HepG2 (cell line): ENCODE measurements around the gene C16orf86. TPM values are rescaled to one million over a fixed set of nuclear protein-coding genes. Genes with fewer than 3 reads are reported as not detected.

Experiments used
- ATF7-NPFF ChIP-seq: sonication (generic); formaldehyde crosslinking; IDR thresholded peaks from 2 replicates; pipeline ENCODE4 v1.8.1; 2023; ENCODE audit warnings: mild to moderate bottlenecking, low read depth, missing genetic modification reagents, moderate library complexity
- BCL6 ChIP-seq: IDR thresholded peaks from 2 replicates; pipeline ENCODE4 v1.6.1; 2016; ENCODE audit warnings: missing genetic modification reagents, missing compliant biosample characterization
- CHCHD3 ChIP-seq: sonication (generic); formaldehyde crosslinking; IDR thresholded peaks from 2 replicates; pipeline ENCODE4 v1.8.0; 2022; ENCODE audit warnings: mild to moderate bottlenecking, missing genetic modification reagents, moderate library complexity
- DMAP1 ChIP-seq: IDR thresholded peaks from 2 replicates; pipeline ENCODE4 v1.6.1; 2016
- EEA1 ChIP-seq: sonication (generic); formaldehyde crosslinking; IDR thresholded peaks from 2 replicates; pipeline ENCODE4 v1.5.1; 2020; ENCODE audit warnings: mild to moderate bottlenecking, missing genetic modification reagents, borderline replicate concordance
- GFI1 ChIP-seq: sonication (generic); formaldehyde crosslinking; IDR thresholded peaks from 2 replicates; pipeline ENCODE4 v1.5.0; 2020; ENCODE audit warnings: missing genetic modification reagents, mild to moderate bottlenecking, borderline replicate concordance
- GTF3A ChIP-seq: sonication (generic); formaldehyde crosslinking; conservative IDR thresholded peaks from 2 replicates; pipeline ENCODE4 v1.4.0; 2020; ENCODE audit warnings: mild to moderate bottlenecking, missing genetic modification reagents
- NFATC3 ChIP-seq: sonication (generic); formaldehyde crosslinking; IDR thresholded peaks from 2 replicates; pipeline ENCODE4 v1.5.1; 2020; ENCODE audit warnings: mild to moderate bottlenecking, missing genetic modification reagents
- RAD51 ChIP-seq: fragments of 450-650 bp; IDR thresholded peaks from 2 replicates; pipeline ENCODE4 v1.6.1; 2016; ENCODE audit warnings: borderline replicate concordance
- THAP11 ChIP-seq: IDR thresholded peaks from 2 replicates; pipeline ENCODE4 v1.6.1; 2016; ENCODE audit warnings: missing biosample characterization, missing genetic modification reagents
- ZNF230 ChIP-seq: sonication (generic); formaldehyde crosslinking; IDR thresholded peaks from 2 replicates; pipeline ENCODE4 v1.4.0; 2020; ENCODE audit warnings: mild to moderate bottlenecking, missing genetic modification reagents
- ZNF296 ChIP-seq: sonication (generic); formaldehyde crosslinking; conservative IDR thresholded peaks from 2 replicates; pipeline ENCODE4 v1.5.0; 2020; ENCODE audit warnings: mild to moderate bottlenecking, missing genetic modification reagents
- ZNF639 ChIP-seq: conservative IDR thresholded peaks from 2 replicates; pipeline ENCODE4 v1.6.1; 2018; ENCODE audit warnings: missing genetic modification reagents
- ZNF724P ChIP-seq: sonication (generic); formaldehyde crosslinking; IDR thresholded peaks from 2 replicates; pipeline ENCODE4 v1.8.0; 2022; ENCODE audit warnings: missing genetic modification reagents, borderline replicate concordance
- ZNF850 ChIP-seq: sonication (generic); formaldehyde crosslinking; conservative IDR thresholded peaks from 2 replicates; pipeline ENCODE4 v1.9.0; 2021; ENCODE audit warnings: mild to moderate bottlenecking, missing genetic modification reagents
- polyA plus RNA-seq, 8 experiments: library from polyadenylated mRNA; depleted of rRNA in 3 of 8; stranded (reverse) in 7 of 8; unstranded in 1 of 8; fragments of >200 nt; fragmentation: Illumina TruSeq in 4 of 8; extraction: Trizol in 4 of 8; gene quantifications; 2 replicates each; pipeline versions ENCODE4 v1.2.1 to v1.2.3, GENCODE V29; 2011 to 2016; ENCODE audit warnings: low read depth in 4 of 8, missing spikeins in 1 of 8, mixed read lengths in 1 of 8; ENCODE audit not compliant: insufficient read depth in 1 of 8
- total RNA-seq, 5 experiments: library from RNA; depleted of rRNA; stranded (reverse); fragments of >200 nt; fragmentation: Illumina TruSeq; extraction: Trizol; gene quantifications; 2 replicates each; pipeline ENCODE4 v1.2.3, GENCODE V29; 2016; ENCODE audit warnings: low read depth in 1 of 5
- TF ChIP-seq, protein P1 (sequence below): sonication (generic); formaldehyde crosslinking; IDR thresholded peaks from 2 replicates; pipeline ENCODE4 v1.4.0; 2020; ENCODE audit warnings: mild to moderate bottlenecking, missing genetic modification reagents
- TF ChIP-seq, protein P2 (sequence below): sonication (generic); formaldehyde crosslinking; IDR thresholded peaks from 2 replicates; pipeline ENCODE4 v1.8.0; 2022; ENCODE audit warnings: missing genetic modification reagents, mild to moderate bottlenecking, inconsistent platforms, borderline replicate concordance
- TF ChIP-seq, protein P3 (sequence below): sonication (generic); formaldehyde crosslinking; IDR thresholded peaks from 2 replicates; pipeline ENCODE4 v1.4.0; 2020; ENCODE audit warnings: mild to moderate bottlenecking, missing genetic modification reagents

The C16orf86 gene
- total and polyA plus RNA-seq, 2 of the 13 experiments (the other 11 are each of a cell fraction or from before 2014, with no cell fraction given): 1.5 to 3.1 TPM

DNA sequence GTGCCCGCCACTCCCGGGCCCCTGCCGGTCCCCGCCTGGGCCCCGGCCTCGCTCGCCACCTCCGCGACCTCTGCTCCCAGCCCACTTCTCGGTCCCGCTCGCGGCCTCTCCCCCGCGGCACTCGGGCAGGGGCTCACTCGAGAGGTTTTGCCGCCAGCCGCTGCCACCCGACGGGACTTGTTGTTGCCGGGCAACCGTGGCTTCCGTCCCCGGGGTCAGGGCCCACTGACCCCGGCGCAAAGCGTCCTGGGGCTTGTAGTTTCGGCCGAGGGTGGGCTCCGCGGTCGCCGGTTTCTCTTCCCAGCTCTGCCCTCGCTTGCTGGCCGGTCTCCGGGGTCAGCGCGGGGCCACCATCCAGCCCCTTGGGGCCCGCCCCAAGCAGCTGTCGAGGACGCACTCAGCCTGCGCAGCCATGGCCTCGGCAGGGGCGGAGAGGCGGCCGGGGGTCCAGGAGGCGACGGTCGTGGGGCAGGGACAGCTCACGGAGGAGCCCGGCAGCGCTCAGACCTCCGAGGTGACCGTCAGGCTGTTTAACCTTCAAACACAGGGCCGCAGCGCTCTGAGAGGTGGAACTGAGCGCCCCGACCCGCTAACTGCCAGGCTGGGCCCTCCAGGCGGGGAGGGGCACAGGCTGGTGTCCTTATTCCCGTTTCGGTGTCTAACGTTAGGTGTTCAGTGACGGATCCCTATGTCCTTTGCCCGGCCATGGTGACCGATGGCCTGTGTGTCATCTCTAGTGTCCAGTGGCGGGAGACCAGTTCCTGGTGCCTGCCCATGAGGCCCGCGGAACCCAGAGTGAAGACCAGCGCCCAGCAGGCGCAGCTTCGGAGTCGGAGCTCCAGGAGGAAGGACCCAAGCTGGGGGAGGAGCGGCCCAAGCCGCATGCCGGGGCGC is at the start of gene C16orf86, which contains the start of gene ENKD1 (continued):
- TF ChIP-seq, protein P1, sequence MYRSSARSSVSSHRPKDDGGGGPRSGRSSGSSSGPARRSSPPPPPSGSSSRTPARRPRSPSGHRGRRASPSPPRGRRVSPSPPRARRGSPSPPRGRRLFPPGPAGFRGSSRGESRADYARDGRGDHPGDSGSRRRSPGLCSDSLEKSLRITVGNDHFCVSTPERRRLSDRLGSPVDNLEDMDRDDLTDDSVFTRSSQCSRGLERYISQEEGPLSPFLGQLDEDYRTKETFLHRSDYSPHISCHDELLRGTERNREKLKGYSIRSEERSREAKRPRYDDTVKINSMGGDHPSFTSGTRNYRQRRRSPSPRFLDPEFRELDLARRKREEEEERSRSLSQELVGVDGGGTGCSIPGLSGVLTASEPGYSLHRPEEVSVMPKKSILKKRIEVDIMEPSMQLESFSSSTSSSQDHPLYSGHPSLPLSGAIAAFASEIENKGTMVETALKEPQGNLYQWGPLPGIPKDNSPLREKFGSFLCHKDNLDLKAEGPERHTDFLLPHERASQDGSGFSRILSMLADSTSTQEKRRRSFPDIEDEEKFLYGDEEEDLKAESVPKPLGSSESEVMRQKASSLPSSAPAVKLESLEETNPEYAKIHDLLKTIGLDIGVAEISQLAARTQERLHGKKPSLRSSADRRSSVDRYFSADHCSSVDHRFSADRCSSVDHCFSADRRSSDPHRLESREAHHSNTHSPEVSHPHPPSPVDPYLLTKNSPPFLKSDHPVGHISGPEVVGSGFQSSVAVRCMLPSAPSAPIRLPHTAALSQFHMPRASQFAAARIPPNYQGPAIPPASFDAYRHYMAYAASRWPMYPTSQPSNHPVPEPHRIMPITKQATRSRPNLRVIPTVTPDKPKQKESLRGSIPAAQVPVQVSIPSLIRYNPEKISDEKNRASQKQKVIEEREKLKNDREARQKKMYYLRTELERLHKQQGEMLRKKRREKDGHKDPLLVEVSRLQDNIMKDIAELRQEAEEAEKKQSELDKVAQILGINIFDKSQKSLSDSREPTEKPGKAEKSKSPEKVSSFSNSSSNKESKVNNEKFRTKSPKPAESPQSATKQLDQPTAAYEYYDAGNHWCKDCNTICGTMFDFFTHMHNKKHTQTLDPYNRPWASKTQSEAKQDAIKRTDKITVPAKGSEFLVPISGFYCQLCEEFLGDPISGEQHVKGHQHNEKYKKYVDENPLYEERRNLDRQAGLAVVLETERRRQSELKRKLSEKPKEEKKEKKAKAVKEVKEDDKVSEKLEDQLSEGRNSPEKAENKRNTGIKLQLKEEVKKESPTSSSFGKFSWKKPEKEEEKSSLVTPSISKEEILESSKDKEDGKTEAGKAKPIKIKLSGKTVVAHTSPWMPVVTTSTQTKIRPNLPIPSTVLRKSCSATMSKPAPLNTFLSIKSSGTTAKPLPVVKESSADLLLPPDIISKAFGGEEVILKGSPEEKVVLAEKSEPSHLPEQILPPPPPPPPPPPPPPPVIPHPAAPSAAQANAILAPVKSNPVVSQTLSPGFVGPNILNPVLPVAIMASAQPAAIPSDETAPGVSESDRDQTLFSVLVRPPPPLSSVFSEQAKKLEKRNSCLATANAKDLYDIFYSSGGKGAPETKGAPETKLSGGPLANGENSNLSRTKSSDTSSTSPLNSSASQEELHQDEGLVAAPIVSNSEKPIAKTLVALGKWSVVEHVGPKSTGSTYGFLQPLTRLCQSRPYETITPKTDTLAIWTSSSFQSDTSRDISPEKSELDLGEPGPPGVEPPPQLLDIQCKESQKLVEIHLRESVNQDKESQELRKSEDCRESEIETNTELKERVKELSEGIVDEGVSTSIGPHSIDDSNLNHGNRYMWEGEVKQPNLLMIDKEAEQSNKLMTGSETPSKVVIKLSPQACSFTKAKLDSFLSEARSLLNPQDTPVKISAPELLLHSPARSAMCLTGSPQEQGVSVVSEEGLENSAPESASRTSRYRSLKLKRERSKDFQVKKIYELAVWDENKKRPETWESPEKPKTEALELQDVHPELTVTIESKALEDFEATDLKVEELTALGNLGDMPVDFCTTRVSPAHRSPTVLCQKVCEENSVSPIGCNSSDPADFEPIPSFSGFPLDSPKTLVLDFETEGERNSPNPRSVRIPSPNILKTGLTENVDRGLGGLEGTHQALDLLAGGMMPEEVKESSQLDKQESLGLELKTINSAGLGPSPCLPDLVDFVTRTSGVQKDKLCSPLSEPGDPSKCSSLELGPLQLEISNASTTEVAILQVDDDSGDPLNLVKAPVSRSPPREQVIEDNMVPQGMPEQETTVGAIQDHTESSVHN (CRISPR knock-in tag): no peak
- TF ChIP-seq RAD51 (no peak), BCL6 (CRISPR knock-in tag) (peak; percentile 46), ZNF850 (CRISPR knock-in tag) (0 out of 2 replicates have a peak, but pooled peaks have one; percentile 79), GTF3A (CRISPR knock-in tag) (no peak), NFATC3 (CRISPR knock-in tag) (peak; percentile 92), CHCHD3 (CRISPR knock-in tag) (0 out of 2 replicates have a peak, but pooled peaks have one; percentile 13), ZNF296 (peak; percentile 75; the same call in 1 of the 2 replicates), GFI1 (CRISPR knock-in tag) (peak; percentile 77), ZNF639 (CRISPR knock-in tag) (no peak; the same call in 1 of the 2 replicates), ZNF230 (CRISPR knock-in tag) (peak; percentile 14; the same call in 1 of the 2 replicates), ATF7-NPFF (peak; percentile 16; the same call in 1 of the 2 replicates), THAP11 (CRISPR knock-in tag) (peak; percentile 98), EEA1 (CRISPR knock-in tag) (peak; percentile 59; the same call in 1 of the 2 replicates), DMAP1 (0 out of 2 replicates have a peak, but pooled peaks have one; percentile 23), ZNF724P (peak; percentile 4; the same call in 1 of the 2 replicates)
- TF ChIP-seq, protein P2, sequence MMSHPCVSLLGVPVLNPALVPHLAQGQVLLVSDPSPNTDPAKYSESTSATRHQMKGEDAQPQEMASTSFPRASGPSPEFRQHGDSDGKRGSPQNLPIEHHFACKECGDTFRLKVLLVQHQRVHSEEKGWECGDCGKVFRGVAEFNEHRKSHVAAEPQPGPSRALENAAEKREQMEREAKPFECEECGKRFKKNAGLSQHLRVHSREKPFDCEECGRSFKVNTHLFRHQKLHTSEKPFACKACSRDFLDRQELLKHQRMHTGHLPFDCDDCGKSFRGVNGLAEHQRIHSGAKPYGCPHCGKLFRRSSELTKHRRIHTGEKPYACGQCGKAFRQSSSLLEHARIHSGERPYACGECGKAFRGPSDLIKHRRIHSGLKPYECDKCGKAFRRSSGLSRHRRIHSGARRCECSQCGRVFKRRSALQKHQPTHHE (CRISPR knock-in tag): peak; percentile 34; the same call in 1 of the 2 replicates
- TF ChIP-seq, protein P3, sequence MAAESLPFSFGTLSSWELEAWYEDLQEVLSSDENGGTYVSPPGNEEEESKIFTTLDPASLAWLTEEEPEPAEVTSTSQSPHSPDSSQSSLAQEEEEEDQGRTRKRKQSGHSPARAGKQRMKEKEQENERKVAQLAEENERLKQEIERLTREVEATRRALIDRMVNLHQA (CRISPR knock-in tag): 0 out of 2 replicates have a peak, but pooled peaks have one; percentile 42
